NCI-H460 (cell line): ENCODE measurements around the gene ADGRE2. TPM values are rescaled to one million over a fixed set of nuclear protein-coding genes. Genes with fewer than 3 reads are reported as not detected.
"Not testable (repeated sequence)": the region's sequence is repeated elsewhere in the genome, so short reads cannot be mapped to it uniquely, and the experiment has no call there.

ENCODE experiments used
- DNase-seq: peaks from one replicate; pipeline ENCODE4 v3.0.0-alpha.2; 2016; ENCODE audit warnings: low read depth; ENCODE audit errors: extremely low read depth
- total RNA-seq: library from RNA; depleted of rRNA; stranded (reverse); fragments of >200 nt; shearing (Covaris generic); gene quantifications from 2 replicates; pipeline ENCODE4 v1.2.3, GENCODE V29; 2014

Gene ADGRE2
- total RNA-seq, 1 experiment from 2014 or later = 0.45 TPM

GRCh38 chr19:14780622-14781225, 2.4 kb upstream of the ADGRE2 start:
- DNase-seq = not testable (repeated sequence)

DNA sequence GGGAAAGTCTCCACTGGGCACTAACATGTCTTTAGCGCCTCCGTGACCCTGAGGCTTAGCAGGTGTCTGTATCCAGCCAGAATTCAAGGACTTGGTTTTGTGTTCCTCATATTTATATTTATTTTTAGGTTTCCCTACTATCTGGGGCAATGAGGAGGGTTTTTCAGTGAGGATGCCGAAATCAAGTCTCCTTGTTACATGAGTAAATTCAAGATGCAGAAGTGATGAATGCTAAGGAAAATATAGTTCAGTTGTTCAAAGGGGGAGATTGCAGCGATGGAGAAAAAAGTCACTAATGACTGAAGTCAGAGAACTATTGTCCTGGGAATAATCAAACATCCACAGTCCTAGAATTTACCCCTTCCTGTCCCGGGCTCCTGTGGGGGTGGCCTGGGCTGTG, 791 bp upstream of the ADGRE2 start:
- DNase-seq = no peak

- DNase-seq = not testable (repeated sequence)
These were observed 715 bp downstream of the ADGRE2 start for GRCh38 chr19:14777645-14778044.

GRCh38 chr19:14775869-14776586, 2.3 kb downstream of the ADGRE2 start:
- no peak for DNase-seq

GRCh38 chr19:14775326-14775725, 3.0 kb downstream of the ADGRE2 start:
- not testable (repeated sequence) for DNase-seq

DNA sequence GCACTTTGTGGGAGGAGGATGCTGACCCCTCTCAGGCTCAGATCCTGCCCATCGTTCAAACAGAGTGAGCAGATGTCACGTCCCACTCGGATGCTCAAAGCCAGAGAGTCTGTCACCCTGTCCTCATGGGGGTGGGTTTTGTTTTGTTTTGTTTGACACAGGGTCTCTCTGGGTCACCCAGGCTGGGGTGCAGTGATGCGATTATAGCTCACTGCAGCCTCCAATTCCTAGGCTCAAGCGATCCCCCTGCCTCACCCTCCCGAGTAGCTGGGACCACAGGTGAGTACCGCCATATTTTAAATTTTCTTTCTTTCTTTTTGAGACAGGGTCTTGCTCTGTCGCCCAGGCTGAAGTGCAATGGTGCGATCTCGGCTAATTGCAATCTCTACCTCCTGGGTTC, 4.0 kb downstream of the ADGRE2 start:
- DNase-seq = no peak

DNA sequence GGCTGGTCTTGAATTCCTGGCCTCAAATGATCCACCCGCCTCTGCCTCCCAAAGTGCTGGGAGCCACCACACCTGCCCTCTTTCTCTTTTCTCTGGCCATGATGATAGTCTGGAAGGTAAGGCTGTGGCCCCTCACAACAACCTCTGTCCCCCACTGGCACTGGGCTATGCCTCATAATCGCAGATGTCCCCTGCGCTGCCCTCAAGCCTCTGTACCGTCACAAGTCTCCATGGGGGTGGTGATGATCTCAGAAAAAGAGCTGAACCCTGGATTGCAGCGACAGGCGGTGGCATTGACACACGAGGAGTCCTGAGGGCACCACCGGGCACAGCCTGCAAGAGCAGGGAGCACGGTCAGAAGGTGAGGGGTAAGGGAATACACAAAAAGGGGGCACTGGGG, 4.6 kb downstream of the ADGRE2 start:
- not testable (repeated sequence) for DNase-seq

GRCh38 chr19:14772995-14773394, 5.4 kb downstream of the ADGRE2 start:
- no peak for DNase-seq

- no peak for DNase-seq
These were observed 5.9 kb downstream of the ADGRE2 start for GRCh38 chr19:14772467-14772866.

DNA sequence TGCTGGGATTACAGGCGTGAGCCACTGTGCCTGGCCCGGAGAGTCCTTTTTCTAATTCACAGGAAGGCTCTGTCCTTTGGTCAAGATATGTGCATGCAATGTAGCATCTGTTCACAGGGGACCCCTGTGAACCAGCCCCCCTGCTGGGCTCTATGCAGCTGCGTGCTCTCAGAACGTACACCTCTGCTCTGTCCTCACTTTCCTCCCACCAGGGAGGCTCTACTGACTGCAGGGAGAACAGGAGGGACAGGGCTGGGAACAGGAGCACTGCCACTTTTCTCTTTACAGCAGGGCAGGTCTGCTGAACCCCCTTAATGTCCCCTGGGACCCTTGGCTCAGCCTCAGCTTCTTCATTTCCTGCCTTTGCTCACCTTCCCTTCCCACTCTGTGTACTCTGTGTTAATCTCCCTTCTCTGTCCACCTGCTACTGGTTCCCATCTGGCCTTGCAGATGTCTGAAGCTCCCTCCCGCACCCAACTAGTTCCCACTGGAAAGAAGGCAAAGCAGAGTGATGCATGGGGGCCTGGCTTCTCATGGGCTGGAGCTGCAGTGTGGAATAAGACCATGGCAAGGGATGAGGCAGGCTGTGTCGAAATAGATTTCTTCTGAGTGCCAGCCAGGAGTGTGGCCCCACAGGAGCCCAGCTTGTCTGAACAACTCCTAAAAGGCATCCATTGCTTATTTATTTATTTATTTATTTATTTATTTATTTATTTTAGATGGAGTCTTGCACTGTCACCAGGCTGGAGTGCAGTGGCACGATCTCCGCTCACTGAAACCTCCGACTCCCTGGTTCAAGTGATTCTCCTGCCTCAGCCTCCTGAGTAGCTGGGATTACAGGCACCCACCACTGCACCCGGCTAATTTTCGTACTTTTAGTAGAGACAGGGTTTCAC, 7.2 kb downstream of the ADGRE2 start:
- no peak for DNase-seq

DNA sequence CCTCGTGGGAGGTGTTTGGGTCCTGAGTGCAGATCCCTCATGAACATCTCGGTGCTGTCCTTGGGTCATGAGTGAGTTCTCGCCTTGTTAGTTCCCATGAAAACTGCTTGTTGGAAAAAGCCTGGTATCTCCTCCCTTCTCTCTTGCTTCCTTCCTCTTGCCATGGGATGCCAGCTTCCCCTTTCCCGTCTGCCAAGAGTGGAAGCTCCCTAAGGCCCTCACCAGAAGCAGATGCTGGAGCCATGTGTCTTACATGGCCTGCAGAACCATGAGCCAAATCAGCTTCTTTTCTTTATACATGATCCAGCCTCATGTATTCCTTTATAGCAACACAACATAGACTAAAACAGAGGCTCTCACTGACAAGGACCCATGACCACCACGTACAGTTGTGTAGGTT, 8.2 kb downstream of the ADGRE2 start:
- no peak for DNase-seq

- no peak for DNase-seq
These were observed 9.2 kb downstream of the ADGRE2 start for GRCh38 chr19:14769201-14769600.

DNA sequence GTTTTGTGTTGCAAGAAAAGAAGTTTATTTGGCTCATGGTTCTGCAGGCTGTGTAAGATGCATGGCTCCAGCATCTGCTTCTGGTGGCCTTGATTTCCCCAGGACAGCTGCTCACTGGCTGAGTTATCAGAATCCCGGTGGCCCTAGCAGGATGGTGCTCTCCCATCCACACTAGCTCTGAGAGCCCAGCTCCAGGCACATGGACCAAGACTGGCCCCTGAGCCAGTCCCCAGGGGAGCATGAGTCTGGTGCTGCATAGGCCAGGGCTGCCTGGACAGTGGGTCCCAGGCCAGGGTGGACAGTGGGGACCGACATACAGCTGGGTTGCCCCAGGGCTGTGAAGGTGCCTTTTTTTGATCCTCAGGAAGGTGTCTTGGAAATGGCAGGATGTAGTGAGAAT, 10.4 kb downstream of the ADGRE2 start:
- no peak for DNase-seq

DNA sequence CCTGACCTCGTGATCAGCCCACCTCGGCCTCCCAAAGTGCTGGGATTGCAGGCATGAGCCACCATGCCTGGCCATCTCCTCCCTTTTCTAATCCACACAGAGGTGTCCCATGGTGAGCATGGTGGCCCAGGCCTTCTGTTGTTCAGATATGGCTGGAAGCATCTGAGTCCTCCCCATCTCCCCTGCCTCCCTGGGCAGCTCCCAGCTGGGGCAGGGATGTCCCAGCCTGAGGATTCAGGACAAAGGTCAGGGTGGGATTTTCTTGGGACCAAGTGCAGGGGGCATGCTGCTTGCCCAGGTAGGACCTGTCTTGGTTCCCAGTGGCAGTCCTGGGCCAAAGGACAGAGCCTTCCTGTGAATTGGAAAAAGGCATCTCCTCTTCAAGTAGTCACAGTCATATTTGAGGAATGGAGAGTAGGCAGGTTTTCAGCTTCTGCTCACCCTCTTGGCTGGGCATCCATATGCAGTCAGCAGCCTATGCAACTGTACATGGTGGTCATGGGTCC, 10.8 kb downstream of the ADGRE2 start:
- DNase-seq = no peak

GRCh38 chr19:14765841-14766240, 12.5 kb downstream of the ADGRE2 start:
- not testable (repeated sequence) for DNase-seq

DNA sequence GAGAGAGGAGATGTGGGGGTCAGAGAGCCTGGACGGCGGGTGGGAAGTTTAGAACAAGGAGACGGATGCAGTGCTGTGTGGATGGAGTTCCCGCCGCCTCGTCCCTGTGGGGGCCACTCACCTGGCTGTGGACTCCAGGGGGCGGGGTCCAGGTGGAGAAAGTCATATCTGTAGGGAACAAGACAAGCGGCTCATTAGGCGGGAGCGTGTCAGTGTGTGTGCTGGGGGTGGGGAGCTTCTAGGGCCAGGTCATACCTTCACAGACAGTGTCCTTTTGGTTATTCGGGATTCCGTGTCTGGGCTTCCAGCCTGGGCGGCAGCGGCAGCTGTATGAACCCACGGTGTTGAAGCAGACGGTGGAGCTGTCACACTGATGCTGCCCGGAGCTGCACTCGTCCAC, 13.0 kb downstream of the ADGRE2 start:
- not testable (repeated sequence) for DNase-seq

DNA sequence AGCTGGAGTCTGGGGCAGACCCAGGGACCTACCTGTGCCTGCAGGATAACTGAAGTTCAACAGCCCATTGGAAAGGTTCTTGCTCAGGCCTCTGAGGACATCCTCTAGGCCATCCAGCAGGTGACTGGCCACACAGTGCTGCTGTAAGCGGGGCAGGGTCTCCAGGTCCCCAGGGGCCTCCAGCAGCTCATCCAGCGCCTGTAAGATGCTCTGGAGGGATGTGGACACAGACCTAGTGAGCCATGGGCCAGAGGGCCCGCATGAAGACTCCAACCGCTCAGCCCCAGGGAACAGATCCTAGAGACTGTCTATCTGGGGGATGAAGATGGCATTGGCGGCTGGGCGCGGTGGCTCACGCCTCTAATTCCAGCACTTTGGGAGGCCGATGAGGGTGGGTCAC, 14.0 kb downstream of the ADGRE2 start:
- no peak for DNase-seq

DNA sequence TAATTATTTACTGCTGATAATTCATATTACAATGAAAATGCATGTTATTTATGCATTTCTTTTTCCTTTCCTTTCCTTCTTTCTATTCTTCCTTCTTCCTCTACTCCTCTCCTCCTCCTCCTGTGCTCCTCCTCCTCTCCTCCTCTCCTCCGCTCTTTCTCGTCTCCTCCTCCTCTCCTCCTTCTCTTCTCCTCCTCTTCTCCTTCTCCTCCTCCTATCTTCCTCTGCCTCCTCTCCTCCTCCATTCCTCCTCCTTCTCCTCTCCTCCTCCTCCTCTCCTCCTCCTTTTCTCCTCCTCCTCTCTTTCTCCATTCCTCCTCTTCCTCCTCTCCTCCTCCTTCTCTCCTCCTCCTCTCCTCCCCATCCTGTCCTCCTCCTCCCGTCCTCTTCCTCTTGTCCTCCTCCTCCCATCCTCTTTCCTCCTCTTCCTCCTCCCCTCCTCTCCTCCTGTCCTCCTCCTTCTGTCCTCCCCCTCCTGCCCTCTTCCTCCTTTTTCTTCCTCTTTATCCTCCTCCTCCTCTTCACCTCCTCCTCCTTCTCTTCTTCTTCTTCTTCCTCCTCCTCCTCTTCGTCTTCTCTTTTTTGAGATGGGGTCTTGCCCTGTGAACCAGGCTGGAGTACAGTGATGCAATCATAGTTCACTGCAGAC, 14.7 kb downstream of the ADGRE2 start:
- DNase-seq = no peak

DNA sequence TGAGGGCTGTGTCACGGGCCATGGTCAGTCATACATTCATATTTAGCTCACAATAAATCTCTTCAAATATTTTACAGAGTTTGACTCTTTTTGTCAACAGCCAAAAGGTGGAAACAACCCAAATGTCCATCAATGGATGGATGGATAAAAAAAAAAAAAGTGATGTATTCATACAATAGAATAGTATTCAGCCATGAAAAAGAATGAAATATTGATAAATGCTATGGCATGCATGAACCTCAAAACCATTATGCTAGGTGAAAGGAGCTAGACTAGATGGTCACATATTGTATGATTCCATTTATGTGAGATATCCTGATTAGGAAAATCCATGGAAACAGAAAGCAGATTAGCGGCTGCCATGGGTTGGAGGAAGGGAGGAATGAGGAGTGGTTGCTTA, 16.2 kb downstream of the ADGRE2 start:
- no peak for DNase-seq

GRCh38 chr19:14761607-14762006, 16.8 kb downstream of the ADGRE2 start:
- DNase-seq = no peak

GRCh38 chr19:14758816-14759215, 19.5 kb downstream of the ADGRE2 start:
- DNase-seq = no peak
